H1 (cell line): ENCODE results near the gene EML4. TPM values are rescaled to one million over a fixed set of nuclear protein-coding genes. Genes with fewer than 3 reads are reported as not detected.

ENCODE experiments used
- CBX8 ChIP-seq: fragments of 300-800, 300-1000 bp; sonication (generic); IDR thresholded peaks from 2 replicates; pipeline ENCODE4 v1.7.1; 2016; ENCODE audit warnings: low read depth, low read length, borderline replicate concordance
- GABPA ChIP-seq: IDR thresholded peaks from 2 replicates; pipeline ENCODE4 v1.6.1; 2011; ENCODE audit warnings: mild to moderate bottlenecking, low read length, moderate library complexity, borderline replicate concordance; ENCODE audit not compliant: insufficient read depth
- GTF2F1 ChIP-seq: IDR thresholded peaks from 2 replicates; pipeline ENCODE4 v1.6.1; 2012; ENCODE audit warnings: low read depth, low read length, improper control_type of control experiment, borderline replicate concordance
- PHF8 ChIP-seq: fragments of 200-600 bp; sonication (generic); conservative IDR thresholded peaks from 2 replicates; pipeline ENCODE4 v1.7.1; 2012; ENCODE audit warnings: low read depth, mild to moderate bottlenecking, inconsistent platforms, low read length, moderate library complexity
- SAP30 ChIP-seq: fragments of 300-600 bp; sonication (generic); IDR thresholded peaks from 2 replicates; pipeline ENCODE4 v1.7.1; 2012; ENCODE audit warnings: low read length, moderate library complexity, mild to moderate bottlenecking, inconsistent platforms; ENCODE audit not compliant: insufficient read depth, insufficient replicate concordance
- SP4 ChIP-seq: IDR thresholded peaks from 2 replicates; pipeline ENCODE4 v1.6.1; 2012; ENCODE audit warnings: low read length, inconsistent platforms
- TAF1 ChIP-seq: IDR thresholded peaks from 2 replicates; pipeline ENCODE4 v1.6.1; 2011; ENCODE audit warnings: mild to moderate bottlenecking, low read depth, low read length
- polyA plus RNA-seq, 7 experiments: library from polyadenylated mRNA; depleted of rRNA in 3 of 7; stranded (reverse) in 5 of 7; unstranded in 2 of 7; fragments of >200 nt in 5 of 7; fragments of 200-250 nt in 2 of 7; gene quantifications; 1 replicate in 5 of 7; 2 replicates in 1 of 7; 4 replicates in 1 of 7; pipeline versions ENCODE4 v1.2.1 to v1.2.3, GENCODE V29; 2011 to 2013; ENCODE audit warnings: missing spikeins in 2 of 7, mixed read lengths in 2 of 7
- total RNA-seq: library from RNA; stranded (reverse); fragmentation: NEBNext Ultra II Directional; extraction: Animal tissue kit (Norgen Biotek cat#: 25700); gene quantifications from 2 replicates; pipeline ENCODE4 v1.2.1, GENCODE V29; 2021
- TF ChIP-seq, protein P1 (sequence below): fragments of 300-600 bp; sonication (generic); IDR thresholded peaks from 2 replicates; pipeline ENCODE4 v1.7.1; 2012; ENCODE audit warnings: low read length, moderate library complexity, mild to moderate bottlenecking, inconsistent platforms; ENCODE audit not compliant: insufficient replicate concordance
- TF ChIP-seq, protein P2 (sequence below), 3 experiments: IDR thresholded peaks; 1 replicate in 2 of 3; 2 replicates in 1 of 3; pipeline versions ENCODE4 v1.5.1 to v1.6.1; 2011; ENCODE audit warnings: low read length in 3 of 3, mild to moderate bottlenecking in 3 of 3, inconsistent platforms in 2 of 3, low read depth in 1 of 3, moderate library complexity in 1 of 3; ENCODE audit not compliant: insufficient read depth in 1 of 3; ENCODE audit errors: control extremely low read depth in 1 of 3

The EML4 gene
- total and polyA plus RNA-seq, 2 of the 8 experiments (the other 6 are each of a cell fraction or from before 2014, with no cell fraction given), result 50.1 to 104 TPM

DNA sequence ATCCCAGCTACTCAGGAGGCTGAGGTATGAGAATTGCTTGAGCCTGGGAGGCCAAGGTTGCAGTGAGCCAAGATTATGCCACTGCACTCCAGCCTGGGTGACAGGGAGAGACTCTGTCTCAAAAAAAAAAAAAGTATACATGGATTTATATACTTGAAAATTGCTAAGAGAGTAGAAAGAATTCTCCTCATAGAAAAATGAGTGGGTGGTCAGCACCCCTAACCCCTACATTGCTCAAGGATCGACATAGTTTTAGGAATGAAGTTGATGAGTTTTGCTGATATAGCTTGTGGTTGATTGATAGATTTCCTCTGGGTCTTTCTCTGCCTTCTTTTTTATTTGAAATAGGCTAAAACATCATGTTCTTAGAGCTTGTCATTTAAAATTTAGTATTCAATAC lies 58.9 kb downstream of the EML4 start (continued):
- TF ChIP-seq, protein P1, sequence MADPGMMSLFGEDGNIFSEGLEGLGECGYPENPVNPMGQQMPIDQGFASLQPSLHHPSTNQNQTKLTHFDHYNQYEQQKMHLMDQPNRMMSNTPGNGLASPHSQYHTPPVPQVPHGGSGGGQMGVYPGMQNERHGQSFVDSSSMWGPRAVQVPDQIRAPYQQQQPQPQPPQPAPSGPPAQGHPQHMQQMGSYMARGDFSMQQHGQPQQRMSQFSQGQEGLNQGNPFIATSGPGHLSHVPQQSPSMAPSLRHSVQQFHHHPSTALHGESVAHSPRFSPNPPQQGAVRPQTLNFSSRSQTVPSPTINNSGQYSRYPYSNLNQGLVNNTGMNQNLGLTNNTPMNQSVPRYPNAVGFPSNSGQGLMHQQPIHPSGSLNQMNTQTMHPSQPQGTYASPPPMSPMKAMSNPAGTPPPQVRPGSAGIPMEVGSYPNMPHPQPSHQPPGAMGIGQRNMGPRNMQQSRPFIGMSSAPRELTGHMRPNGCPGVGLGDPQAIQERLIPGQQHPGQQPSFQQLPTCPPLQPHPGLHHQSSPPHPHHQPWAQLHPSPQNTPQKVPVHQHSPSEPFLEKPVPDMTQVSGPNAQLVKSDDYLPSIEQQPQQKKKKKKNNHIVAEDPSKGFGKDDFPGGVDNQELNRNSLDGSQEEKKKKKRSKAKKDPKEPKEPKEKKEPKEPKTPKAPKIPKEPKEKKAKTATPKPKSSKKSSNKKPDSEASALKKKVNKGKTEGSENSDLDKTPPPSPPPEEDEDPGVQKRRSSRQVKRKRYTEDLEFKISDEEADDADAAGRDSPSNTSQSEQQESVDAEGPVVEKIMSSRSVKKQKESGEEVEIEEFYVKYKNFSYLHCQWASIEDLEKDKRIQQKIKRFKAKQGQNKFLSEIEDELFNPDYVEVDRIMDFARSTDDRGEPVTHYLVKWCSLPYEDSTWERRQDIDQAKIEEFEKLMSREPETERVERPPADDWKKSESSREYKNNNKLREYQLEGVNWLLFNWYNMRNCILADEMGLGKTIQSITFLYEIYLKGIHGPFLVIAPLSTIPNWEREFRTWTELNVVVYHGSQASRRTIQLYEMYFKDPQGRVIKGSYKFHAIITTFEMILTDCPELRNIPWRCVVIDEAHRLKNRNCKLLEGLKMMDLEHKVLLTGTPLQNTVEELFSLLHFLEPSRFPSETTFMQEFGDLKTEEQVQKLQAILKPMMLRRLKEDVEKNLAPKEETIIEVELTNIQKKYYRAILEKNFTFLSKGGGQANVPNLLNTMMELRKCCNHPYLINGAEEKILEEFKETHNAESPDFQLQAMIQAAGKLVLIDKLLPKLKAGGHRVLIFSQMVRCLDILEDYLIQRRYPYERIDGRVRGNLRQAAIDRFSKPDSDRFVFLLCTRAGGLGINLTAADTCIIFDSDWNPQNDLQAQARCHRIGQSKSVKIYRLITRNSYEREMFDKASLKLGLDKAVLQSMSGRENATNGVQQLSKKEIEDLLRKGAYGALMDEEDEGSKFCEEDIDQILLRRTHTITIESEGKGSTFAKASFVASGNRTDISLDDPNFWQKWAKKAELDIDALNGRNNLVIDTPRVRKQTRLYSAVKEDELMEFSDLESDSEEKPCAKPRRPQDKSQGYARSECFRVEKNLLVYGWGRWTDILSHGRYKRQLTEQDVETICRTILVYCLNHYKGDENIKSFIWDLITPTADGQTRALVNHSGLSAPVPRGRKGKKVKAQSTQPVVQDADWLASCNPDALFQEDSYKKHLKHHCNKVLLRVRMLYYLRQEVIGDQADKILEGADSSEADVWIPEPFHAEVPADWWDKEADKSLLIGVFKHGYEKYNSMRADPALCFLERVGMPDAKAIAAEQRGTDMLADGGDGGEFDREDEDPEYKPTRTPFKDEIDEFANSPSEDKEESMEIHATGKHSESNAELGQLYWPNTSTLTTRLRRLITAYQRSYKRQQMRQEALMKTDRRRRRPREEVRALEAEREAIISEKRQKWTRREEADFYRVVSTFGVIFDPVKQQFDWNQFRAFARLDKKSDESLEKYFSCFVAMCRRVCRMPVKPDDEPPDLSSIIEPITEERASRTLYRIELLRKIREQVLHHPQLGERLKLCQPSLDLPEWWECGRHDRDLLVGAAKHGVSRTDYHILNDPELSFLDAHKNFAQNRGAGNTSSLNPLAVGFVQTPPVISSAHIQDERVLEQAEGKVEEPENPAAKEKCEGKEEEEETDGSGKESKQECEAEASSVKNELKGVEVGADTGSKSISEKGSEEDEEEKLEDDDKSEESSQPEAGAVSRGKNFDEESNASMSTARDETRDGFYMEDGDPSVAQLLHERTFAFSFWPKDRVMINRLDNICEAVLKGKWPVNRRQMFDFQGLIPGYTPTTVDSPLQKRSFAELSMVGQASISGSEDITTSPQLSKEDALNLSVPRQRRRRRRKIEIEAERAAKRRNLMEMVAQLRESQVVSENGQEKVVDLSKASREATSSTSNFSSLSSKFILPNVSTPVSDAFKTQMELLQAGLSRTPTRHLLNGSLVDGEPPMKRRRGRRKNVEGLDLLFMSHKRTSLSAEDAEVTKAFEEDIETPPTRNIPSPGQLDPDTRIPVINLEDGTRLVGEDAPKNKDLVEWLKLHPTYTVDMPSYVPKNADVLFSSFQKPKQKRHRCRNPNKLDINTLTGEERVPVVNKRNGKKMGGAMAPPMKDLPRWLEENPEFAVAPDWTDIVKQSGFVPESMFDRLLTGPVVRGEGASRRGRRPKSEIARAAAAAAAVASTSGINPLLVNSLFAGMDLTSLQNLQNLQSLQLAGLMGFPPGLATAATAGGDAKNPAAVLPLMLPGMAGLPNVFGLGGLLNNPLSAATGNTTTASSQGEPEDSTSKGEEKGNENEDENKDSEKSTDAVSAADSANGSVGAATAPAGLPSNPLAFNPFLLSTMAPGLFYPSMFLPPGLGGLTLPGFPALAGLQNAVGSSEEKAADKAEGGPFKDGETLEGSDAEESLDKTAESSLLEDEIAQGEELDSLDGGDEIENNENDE, result no peak
- TF ChIP-seq SP4 (no peak), CBX8 (no peak), PHF8 (no peak), GTF2F1 (no peak), TAF1 (no peak), SAP30 (no peak), GABPA (no peak)
- TF ChIP-seq, protein P2, sequence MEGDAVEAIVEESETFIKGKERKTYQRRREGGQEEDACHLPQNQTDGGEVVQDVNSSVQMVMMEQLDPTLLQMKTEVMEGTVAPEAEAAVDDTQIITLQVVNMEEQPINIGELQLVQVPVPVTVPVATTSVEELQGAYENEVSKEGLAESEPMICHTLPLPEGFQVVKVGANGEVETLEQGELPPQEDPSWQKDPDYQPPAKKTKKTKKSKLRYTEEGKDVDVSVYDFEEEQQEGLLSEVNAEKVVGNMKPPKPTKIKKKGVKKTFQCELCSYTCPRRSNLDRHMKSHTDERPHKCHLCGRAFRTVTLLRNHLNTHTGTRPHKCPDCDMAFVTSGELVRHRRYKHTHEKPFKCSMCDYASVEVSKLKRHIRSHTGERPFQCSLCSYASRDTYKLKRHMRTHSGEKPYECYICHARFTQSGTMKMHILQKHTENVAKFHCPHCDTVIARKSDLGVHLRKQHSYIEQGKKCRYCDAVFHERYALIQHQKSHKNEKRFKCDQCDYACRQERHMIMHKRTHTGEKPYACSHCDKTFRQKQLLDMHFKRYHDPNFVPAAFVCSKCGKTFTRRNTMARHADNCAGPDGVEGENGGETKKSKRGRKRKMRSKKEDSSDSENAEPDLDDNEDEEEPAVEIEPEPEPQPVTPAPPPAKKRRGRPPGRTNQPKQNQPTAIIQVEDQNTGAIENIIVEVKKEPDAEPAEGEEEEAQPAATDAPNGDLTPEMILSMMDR (IDR thresholded peaks at IDR 0.05; ENCODE audit: control extremely low read depth in 1 of 3, insufficient read depth in 1 of 3, low read depth in 1 of 3, low read length in 3 of 3), result no peak
